ENCODE results near the gene B3GALT5.

B3GALT5 gene

GRCh38 chr21:39644062-39644560 is 31.4 kb downstream of the B3GALT5 start:
- no peak for DNase-seq (ENCODE audit: extremely low read depth in 1 of 2, low read depth in 1 of 2)

DNA sequence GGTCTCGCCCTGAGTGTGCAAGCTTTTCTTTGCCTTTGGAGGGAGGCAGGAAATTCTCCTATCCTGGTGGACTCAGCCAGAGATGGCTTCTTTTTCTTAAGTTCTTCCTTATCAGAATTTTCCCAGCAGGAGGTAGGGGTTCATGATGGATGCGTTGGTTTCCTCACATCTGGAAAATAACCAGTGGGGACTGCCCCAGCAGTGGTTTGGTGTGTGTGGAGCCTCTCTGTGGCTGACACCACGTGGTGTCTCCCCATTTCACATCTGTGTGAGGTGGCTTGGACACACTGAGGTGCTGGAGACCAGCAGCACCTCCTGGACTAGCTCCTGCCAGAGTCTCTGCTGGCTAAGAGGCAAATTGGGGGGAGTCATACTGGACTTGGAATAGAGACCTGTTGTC is 32.6 kb downstream of the B3GALT5 start:
- no peak for DNase-seq (ENCODE audit: extremely low read depth in 1 of 2, low read depth in 1 of 2)

DNA sequence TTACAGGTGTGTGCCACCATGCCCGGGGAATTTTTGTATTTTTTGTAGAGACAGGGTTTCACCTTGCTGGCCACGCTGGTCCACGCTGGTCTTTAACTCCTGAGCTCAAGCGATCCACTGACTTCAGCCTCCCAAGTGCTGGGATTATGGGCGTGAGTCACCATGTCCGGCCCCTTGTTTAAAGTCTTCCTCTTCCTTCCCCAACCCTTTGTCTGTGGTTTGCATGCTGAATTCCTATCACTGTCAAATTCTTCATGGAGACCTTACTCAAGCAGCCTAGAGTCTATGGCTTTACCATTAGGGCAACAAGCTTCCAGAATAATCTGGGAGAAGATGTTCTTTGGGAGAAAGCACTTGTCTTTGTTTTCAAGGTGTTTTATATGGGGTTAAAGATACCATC is 34.7 kb downstream of the B3GALT5 start:
- DNase-seq (ENCODE audit: extremely low read depth in 1 of 2, low read depth in 1 of 2) = no peak

DNA sequence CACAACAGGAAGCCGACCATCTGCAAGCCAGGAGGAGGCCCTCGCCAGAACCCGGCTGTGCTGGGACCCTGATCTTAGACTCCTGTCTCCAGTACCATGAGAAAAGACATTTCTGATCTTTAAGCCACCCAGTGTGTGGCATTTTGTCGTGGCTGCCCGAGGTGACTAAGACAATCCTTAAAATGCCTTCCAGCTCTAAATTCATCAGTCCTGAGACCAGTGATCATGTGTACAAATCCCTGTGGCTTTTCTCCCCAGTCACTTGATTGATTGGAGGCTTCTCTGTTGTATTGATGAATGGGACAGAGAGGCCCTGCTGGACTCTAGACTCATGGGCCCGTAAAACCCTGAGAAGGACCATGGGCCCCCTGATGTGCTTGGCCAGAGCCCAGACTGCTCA is 36.1 kb downstream of the B3GALT5 start:
- DNase-seq (ENCODE audit: extremely low read depth in 1 of 2, low read depth in 1 of 2) = no peak

- DNase-seq (ENCODE audit: extremely low read depth in 1 of 2, low read depth in 1 of 2) = no peak
Measured at GRCh38 chr21:39649526-39649925, 36.8 kb downstream of the B3GALT5 start.

DNA sequence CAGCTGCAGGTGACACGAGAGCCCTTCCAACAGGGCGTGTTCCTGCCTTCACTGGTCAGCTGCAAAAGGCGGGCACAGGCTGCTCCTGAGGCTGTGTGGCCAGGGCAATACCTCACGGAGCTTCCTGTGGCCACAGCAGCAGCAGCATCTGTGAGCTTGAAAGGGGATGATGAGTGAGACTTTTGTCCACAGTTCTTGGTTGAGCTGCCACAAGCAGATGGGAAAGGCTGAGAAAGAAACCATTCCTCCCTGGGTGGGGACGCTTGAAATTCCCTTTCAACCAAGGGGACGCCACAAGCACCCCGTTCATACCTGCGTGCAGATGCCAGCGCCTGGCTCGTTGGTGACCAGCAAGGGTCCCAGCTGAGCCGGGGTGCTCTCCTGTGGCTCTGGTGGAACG is 37.6 kb downstream of the B3GALT5 start:
- no peak for DNase-seq (ENCODE audit: extremely low read depth in 1 of 2, low read depth in 1 of 2)

DNA sequence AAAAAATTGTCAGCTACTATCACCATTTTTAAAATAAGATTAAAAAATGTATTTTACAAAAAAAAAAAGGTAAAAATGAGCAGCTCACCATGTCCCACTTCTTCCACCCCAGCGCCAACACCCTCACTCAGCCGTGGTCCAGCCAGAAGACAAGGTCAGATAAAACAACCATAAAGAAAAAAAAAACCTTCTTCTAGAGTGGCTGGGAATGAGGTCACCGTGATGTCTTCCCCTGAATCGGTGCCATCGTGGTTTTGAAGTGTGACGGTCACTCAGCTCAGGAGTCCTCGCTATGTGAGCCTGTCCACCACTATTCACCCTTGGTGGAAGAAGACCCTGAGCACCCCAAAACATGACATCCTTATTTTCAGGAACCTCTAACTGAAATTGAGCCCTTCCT is 38.1 kb downstream of the B3GALT5 start:
- no peak for DNase-seq (ENCODE audit: extremely low read depth in 1 of 2, low read depth in 1 of 2)

GRCh38 chr21:39651206-39651605 is 38.5 kb downstream of the B3GALT5 start:
- no peak for DNase-seq (ENCODE audit: extremely low read depth in 1 of 2, low read depth in 1 of 2)

- no peak for DNase-seq (ENCODE audit: extremely low read depth in 1 of 2, low read depth in 1 of 2)
Measured at GRCh38 chr21:39654951-39655350, 42.2 kb downstream of the B3GALT5 start.

GRCh38 chr21:39655589-39655988 is 42.8 kb downstream of the B3GALT5 start:
- DNase-seq (ENCODE audit: extremely low read depth in 1 of 2, low read depth in 1 of 2) = no peak

- DNase-seq (ENCODE audit: extremely low read depth in 1 of 2, low read depth in 1 of 2) = no peak
Measured at GRCh38 chr21:39656209-39656608, 43.5 kb downstream of the B3GALT5 start.

DNA sequence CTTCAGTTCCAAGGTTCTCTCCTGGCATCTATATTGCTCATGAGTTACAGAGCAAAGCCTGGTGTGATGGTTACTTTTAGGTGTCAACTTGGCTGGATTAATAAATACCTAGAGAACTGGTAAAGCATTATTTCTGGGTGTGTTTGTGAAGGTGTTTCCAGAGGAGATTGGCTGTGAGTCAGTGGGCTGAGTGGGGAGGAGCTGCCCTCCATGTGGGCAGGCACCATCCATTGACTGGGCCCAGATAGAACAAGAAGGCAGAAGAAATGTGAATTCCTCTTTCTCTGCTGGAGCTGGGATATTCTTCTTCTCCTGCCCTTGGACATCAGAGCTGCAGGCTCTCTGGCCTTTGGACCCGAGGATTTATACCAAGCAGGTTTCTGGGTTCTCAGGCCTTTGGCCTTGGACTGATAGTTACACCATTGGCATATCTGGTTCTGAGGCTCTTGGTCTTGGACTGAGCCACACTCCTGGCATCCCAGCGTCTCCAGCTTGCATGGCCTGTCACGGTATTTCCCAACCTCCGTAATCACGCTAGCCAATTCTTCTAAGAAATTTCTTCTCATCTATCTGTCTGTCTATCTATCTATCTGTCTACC is 44.5 kb downstream of the B3GALT5 start:
- no peak for DNase-seq (ENCODE audit: extremely low read depth in 1 of 2, low read depth in 1 of 2)

GRCh38 chr21:39658066-39658465 is 45.3 kb downstream of the B3GALT5 start:
- DNase-seq (ENCODE audit: extremely low read depth in 1 of 2, low read depth in 1 of 2) = no peak

- no peak for DNase-seq (ENCODE audit: extremely low read depth in 1 of 2, low read depth in 1 of 2)
Measured at GRCh38 chr21:39659070-39659815, 46.5 kb downstream of the B3GALT5 start.

DNA sequence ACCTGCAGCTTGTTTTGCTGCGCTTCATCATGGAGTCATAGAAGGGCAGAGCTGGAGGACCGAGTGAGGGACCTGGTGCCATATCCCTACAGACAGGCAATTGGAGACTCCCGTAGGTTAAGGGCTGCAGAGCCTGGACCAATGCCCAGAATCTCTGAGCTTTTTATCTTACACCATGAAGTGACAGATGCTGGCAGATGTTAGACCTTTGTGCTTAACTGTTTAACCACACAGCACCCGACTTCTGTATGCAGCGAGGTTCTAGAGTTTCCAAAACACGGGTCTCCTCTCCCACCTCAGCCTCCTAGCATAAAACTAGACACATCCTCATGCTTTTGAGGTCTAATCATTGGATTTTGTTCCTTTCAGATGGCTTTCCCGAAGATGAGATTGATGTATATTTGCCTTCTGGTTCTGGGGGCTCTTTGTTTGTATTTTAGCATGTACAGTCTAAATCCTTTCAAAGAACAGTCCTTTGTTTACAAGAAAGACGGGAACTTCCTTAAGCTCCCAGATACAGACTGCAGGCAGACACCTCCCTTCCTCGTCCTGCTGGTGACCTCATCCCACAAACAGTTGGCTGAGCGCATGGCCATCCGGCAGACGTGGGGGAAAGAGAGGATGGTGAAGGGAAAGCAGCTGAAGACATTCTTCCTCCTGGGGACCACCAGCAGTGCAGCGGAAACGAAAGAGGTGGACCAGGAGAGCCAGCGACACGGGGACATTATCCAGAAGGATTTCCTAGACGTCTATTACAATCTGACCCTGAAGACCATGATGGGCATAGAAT is 47.6 kb downstream of the B3GALT5 start:
- no peak for DNase-seq (ENCODE audit: extremely low read depth in 1 of 2, low read depth in 1 of 2)

- DNase-seq (ENCODE audit: extremely low read depth in 1 of 2, low read depth in 1 of 2) = no peak
Measured at GRCh38 chr21:39661121-39661520, 48.4 kb downstream of the B3GALT5 start.

- DNase-seq (ENCODE audit: extremely low read depth in 1 of 2, low read depth in 1 of 2) = no peak
Measured at GRCh38 chr21:39661740-39662139, 49.0 kb downstream of the B3GALT5 start.

- no peak for DNase-seq (ENCODE audit: extremely low read depth in 1 of 2, low read depth in 1 of 2)
Measured at GRCh38 chr21:39662411-39662953, 49.7 kb downstream of the B3GALT5 start.

DNA sequence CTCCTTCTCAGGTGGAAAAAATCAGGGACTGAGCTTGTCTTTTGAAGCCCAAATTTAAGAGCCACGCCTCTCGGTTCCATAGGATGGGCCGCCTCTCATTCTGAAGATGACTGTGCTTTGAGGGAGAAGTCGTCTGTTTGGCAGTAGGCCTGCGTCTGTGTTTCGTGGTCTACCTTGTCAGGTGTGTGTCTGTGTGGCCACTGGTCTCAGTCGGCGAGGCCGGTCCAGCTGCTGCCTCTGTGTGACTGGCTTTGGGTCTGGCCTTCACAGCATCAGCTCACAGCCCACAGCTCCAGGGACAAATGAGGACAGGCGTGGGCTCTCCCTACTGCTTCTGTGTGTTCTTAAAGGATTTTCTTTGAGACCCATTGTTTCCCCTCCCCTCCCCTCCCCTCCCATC is 50.3 kb downstream of the B3GALT5 start:
- no peak for DNase-seq (ENCODE audit: extremely low read depth in 1 of 2, low read depth in 1 of 2)

DNA sequence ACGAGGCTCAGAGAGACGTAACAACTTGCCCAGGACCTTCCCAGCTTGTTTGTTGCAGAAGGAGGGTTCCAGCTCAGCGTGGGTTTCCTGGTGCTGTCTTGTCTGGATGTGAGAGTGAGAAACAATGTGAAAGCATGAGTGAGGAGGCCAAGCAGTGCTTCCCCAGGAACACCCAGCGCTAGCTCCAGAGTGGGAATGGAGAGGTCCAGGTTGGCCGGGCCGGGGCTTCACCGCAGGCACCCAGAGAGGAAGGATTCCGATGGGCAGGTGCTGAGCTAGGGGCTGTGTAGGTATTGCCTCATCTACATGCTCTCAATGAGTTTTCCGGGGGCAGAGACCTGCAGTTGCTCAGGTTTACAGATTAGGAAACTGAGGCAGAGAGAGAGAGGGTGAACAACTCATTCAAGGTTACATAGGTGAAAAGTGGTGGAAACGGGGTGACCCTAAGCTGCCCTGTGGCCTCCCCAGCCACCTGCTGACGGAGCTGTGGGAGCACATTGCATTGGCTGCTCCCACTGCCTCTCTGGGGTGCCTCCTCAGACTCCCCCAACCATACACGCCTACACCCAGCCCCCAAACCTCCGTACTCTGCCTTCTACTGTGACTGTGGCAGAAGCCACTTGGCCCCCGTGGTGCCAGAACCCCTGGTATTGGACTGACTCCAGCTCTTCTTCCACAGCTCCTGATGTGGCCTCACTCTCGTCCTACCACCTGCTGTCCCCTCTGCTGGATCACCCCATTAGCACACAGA is 51.2 kb downstream of the B3GALT5 start:
- no peak for DNase-seq (ENCODE audit: extremely low read depth in 1 of 2, low read depth in 1 of 2)

DNA sequence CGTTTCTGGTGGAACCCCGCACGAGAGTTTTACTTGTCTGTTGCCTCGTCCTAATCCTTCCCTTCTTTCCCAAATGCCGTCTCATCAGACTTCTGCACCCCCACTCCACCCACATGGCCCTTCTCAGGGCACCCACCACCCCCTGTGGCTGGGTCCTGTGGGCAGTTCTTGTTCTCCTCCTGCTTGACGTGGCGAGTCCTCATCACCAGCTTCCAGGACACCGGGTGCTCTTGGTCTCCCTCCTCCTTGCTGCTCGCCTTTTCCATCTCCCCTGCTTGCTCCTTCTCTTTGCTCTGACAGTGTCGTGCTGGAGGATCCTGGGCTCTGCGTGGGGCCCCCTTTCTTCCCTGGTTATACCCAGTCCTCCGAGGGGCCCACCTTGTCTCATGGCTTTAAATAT is 51.8 kb downstream of the B3GALT5 start:
- DNase-seq (ENCODE audit: extremely low read depth in 1 of 2, low read depth in 1 of 2) = no peak
